Left cardiac atrium (tissue), 4 donors: ENCODE measurements around the gene ZNF496. TPM values are rescaled to one million over a fixed set of nuclear protein-coding genes. Genes with fewer than 3 reads are reported as not detected.
"Not testable (repeated sequence)": the region's sequence is repeated elsewhere in the genome, so short reads cannot be mapped to it uniquely, and the experiment has no call there.

Experiments
- ATAC-seq, 2 donors: fragments of 200-7000 bp; cut with Tn5 transposase; one replicate each; pipeline ENCODE4 v1.9.1; 2020; ENCODE audit warnings: mild to moderate bottlenecking in 2 of 2, moderate library complexity in 2 of 2
- DNase-seq: peaks from one replicate; pipeline ENCODE4 v3.0.0-alpha.2; 2020
- intact Hi-C, 2 donors: fragments of 100-400 bp; cut with DNase I; formaldehyde crosslinking; loops; one replicate each; pipeline versions ENCODE4 v1.14.1 to v1.15.1; 2022 to 2023
- total RNA-seq, 2 donors: library from RNA; stranded (reverse); fragmentation: NEBNext Ultra II Directional; extraction: Animal tissue kit (Norgen Biotek cat#: 25700); gene quantifications; one replicate each; pipeline ENCODE4 v1.2.1, GENCODE V29; 2021
- donor health status: DM: no; HTN: yes; CAD: no.
- donor health status: DM: no; HTN: yes; CAD: no; lungs with severe emphysema.
- donor health status: DM: yes; HTN: yes; CAD: no.
- donor health status: Dilated cardiomyopathy.

Gene ZNF496
- total RNA-seq, 2 donors from 2014 or later = 12.2 to 16.4 TPM

DNA sequence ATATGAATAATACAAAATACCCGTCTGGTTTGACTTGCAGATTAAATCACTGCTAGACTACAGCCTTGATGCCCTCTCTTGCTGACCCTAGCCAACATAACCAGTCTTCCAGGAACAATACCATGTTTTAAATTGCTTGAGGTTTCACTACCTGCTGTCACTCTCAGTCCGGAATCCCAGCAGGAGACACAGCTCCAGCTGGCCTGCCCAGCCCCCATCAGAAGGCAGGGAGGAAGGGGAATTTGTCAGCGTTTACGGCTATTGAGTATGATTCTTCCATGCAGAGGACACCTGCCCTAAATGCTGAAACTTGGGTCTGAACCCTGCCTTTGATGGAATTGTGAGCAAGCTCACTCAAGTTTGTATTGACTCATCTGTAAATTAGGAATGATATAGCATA, 33.0 kb downstream of the ZNF496 start:
- intact Hi-C loops = no loop called here
- ATAC-seq = no peak
- DNase-seq = no peak

DNA sequence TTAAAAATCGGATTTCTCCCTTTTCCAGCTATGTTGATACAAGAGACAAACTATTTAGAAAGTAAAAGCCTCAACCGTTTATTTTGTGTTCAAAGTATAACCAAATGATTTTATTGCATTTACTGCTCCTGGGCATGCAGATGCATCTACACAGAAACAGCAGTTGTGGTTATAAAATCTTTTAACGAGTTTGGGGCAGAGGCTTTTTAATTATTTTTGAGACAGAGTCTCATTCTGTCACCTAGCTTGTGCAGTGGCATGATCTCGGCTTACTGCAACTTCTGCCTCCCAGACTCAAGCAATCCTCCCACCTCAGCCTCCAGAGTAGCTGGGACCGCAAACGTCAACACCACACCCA, 33.6 kb downstream of the ZNF496 start:
- intact Hi-C loops = no loop called here
- DNase-seq (no peak), ATAC-seq (no peak)

DNA sequence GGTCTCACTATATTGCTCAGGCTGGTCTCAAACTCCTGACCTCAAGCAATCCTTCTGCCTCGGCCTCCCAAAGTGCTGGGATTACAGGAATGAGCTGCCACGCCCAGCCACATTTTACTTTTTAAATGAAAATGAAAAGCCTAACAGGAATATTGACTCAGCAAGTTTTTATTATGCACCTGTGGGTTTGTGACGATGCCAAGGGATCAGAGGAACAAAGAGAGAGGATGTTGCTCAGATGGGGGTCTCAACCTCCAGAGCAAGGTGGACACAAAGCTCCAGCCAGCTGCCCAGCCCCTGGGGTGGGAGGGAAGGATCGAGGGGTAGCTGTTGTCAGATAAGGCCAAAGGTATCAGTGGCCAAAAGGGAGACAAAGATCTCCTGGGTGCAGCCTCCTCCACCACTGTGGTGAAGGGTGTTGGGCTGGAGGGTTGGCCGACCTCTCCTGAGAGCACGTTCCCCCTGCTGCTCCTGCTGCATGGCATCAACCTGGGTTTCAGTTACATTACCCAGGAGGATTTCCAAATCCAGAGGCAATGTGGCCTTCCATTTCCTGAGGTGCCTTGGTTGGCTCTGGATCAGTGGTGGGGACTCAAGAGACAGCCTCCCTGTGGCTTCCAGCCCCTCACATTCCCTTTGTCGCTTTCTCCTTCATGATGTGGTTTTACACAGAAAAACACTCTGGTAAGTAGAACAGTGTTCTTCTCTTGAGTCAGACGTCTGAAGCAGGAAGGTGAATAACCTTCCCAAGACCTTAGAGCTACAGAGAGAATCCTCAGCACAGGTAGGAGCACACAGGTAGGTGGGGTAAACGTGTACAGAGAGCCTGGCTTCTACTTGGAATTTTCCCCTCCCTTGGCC, 34.2 kb downstream of the ZNF496 start:
- intact Hi-C loops = no loop called here
- DNase-seq = no peak
- no peak for ATAC-seq

DNA sequence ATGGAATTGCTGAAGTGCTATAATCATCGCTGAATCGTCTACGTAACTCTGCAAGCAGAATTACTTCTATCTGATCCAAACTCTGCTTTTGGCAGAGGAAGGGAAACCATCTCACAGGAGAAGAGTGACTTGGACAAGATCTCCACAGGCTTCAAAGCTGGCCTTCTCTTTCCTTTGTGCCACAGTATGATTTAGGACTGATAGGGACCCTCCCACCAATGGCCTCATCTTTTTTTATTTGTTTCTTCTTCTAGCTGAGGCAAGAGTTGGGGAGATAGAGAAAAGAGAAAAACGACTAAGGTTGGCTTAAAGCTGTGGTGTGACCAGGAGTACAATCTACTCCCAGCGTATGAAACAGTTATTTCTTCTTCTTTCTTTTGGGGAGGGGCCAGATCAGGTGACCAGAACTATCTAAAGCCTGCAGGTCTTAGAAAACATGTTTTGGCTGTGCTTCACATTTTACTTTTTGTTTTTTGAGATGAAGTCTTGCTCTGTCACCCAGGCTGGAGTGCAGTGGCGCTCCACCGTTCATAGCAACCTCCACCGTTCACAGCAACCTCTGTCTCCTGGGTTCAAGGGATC, 35.0 kb downstream of the ZNF496 start:
- DNase-seq = no peak
- ATAC-seq = no peak
- intact Hi-C loops = no loop called here

DNA sequence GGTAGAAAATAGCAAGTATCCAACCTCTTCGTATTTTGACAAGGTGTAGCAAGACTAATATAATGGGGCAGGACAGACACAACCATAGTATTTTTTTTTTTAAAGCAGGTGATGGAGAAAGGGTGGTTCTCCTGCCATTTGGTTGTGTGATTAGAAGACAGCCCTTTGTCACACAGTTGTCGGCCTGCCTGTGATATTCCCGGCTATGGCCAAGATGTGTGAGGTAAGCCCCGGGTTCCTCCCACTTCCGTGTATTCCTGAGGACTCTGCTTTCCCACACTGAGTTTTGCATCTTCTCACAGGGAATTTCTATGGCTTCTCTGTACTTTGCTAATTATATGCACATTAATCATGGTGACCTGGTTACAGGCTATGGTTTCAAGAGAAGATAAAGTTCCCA, 35.9 kb downstream of the ZNF496 start:
- ATAC-seq (no peak), DNase-seq (no peak)
- intact Hi-C loops = no loop called here

DNA sequence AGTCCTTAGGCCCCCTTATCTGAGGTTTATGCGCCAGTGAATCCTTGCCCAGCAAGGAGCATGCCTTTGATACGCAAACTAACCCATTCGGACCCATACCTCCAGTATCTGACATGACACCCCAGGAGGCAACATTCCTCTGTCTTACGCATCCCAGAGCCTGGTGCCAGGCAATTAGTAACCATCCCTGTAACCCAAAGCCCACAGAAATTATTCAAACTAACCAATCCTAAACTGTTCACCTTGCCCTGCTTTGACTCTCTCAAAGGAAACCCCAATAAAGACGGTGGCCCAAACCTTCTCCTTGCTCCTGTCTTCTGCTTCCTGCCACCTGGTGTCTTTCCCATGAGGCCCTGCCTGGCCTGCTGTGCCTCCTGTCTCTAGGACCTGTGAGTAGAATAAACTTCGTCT, 36.4 kb downstream of the ZNF496 start:
- ATAC-seq (no peak), DNase-seq (no peak)
- intact Hi-C loops = no loop called here

DNA sequence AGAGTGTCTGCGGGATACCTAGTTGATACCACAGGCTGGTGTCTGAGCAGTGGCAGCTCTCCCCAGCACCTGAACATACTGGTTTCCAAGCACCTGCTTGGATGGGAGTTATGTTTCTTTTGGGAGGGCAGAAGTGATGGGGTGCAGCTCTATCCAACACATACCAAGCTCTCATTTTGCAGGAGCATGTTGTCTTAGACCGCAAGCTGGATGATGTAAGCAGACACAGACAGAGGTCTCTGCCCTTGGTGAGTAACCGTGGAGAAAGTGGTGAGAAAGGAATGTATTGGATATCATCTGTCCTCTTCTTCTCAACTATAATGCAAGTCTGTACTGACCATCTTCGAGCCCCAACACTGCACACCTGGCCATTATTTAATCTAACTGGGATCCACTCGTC, 37.4 kb downstream of the ZNF496 start:
- intact Hi-C loops = no loop called here
- DNase-seq (no peak), ATAC-seq (no peak)

DNA sequence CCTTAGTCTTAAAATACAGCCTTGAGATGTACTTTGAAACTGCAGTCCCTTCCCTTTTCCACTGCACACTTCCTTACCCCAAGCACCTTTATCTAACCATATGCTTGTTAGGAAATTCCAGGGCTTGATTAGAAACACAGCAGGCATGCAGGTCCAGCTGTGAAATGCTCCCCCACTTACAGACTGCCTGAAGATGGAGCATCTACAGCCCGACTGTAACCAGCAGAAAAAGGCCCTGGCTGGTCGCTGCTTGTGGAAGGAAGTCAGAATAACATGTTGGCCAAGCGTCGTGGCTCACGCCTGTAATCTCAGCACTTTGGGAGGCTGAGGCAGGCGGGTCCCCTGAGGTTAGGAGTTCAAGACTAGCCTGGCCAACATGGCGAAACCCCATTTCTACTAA, 38.6 kb downstream of the ZNF496 start:
- DNase-seq (no peak), ATAC-seq (no peak)
- intact Hi-C loops = no loop called here

DNA sequence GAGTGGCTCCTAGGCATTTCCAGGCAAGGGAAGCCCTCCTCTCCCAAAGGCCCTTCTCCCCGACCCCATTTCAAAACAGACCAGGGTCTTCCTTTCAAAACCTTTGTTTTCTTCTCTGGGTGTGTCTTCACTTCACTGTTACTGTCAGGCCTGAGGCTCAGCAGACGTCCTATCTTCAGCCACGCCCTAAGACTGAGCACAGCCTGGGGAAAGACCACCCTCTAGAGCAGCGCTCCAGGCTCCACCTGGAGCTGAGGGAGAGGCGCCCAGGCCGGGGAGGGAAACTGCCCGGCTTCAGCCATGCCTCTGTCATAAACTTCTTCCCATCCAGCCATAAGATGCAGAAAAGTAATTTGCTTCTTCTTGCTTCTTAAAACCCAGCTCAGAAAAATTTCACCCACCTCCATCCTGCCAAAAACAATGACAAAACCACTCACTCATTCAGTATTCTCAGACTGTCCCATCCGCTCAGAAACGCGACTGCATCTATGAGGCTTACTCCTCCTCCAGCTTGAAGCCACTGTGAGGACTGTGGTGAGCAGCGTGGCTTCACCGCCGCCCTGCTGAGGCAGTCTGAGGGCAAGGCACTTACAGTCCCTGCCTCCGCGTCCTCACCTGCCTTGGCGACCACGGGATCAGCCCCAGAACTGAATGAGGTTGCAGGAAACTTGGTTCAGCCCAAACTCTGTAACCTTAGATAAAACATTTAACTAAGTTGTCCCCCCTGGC, 39.7 kb downstream of the ZNF496 start:
- intact Hi-C loops = no loop called here
- ATAC-seq (no peak), DNase-seq (no peak)

DNA sequence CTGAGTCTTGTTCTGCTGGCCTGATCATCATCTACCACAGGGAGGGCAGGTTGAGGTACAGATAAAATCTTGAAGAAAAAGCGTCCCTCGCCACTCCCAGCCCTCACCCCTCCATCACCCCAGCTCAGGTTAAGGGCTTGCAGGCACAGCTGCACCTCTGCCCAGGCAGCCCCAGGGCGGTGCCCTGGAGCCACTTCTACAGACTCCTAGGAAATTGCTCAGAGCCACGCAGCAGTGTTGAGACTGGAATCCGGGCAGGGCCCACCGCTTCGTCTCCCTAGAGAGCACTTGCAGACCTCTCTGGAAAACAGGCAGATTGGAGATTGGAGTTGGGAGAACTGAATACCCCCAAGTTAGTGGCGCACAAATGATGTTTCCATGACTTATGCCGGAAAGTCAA, 40.5 kb downstream of the ZNF496 start:
- DNase-seq = no peak
- intact Hi-C loops = no loop called here
- ATAC-seq = no peak

DNA sequence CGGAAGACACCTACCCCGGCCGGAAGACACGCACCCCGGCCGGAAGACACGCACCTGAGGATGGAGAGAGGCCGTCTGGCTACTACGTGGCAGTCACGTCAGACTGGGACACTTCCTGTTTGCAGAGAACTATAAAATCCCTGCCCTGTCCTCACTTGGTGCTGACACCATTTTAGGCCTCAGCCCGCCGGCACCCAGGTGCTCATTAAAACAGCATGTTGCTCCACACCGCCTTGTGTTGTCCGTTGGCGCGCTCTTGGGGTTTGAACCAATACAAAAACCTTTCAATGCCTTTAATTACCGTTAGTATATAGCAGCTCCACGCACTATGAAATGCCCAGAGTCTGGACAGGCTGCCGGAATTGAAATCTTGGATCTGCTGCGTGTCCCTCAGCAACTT, 41.1 kb downstream of the ZNF496 start:
- DNase-seq = no peak
- ATAC-seq = no peak
- intact Hi-C loops = no loop called here

DNA sequence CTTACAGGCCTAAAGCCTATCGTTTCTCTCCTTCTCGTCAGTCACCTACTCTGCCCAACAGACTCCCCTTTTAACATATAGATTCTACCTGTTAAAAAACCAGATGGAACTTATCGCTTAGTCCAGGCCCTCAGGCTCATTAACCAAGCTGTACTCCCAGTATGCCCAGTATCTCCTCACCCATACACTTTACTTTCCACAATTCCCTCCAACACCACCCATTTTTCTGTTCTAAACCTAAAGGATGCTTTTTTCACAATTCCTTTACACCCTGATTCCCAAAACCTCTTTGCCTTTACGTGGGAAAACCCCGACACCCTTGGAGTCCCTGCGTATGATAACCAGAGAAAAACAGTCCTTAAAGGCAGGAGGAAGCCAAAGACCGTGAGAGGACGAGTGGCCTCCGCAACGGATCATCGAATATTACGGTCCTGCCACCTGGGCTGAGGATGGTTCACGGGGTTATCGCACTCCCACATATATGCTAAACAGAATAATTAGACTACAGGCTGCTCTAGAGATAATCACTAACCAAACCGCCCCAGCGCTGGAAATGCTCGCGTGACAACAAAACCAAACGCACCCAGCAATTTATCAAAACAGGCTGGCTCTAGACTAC, 42.3 kb downstream of the ZNF496 start:
- ATAC-seq, DNase-seq, intact Hi-C loops: not testable (repeated sequence)

DNA sequence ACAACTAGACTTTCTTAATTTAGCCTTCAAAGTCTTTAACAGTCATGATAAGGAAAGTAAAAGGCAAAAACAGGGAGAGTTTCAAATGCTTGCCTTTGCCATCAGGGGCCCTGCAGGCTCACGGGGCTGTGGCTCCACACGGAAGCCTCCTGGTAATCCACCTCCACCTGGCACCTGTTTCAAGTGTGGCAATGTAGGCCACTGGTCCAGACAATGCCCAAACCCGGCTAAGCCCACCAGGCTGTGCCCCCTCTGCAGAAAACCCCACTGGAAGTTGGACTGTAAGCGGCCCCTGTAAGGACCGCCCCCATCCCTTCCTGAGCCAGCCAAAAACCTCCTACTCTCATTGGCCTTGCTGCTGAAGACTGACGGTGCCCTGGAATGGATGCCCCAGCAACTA, 43.3 kb downstream of the ZNF496 start:
- ATAC-seq (no peak), DNase-seq (no peak)
- intact Hi-C loops = no loop called here

DNA sequence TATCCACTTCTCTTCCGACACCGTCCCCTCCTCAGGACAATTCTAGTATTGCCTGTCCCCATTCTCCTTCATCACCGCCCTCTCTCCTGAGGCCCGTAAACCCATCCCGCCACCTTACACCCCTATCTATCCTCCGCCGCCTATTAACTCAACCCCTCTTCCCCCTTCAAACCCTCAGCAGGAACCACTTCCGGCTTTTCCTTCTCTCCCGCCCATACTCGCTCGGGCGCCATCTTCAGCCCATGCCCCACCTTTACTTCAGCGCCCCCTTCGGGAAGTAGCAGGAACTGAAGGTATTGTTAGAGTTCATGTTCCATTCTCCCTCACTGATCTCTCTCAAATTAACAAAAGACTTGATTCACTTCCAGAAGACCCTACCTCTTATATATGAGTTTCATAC, 44.2 kb downstream of the ZNF496 start:
- DNase-seq (no peak), ATAC-seq (no peak)
- intact Hi-C loops = no loop called here

DNA sequence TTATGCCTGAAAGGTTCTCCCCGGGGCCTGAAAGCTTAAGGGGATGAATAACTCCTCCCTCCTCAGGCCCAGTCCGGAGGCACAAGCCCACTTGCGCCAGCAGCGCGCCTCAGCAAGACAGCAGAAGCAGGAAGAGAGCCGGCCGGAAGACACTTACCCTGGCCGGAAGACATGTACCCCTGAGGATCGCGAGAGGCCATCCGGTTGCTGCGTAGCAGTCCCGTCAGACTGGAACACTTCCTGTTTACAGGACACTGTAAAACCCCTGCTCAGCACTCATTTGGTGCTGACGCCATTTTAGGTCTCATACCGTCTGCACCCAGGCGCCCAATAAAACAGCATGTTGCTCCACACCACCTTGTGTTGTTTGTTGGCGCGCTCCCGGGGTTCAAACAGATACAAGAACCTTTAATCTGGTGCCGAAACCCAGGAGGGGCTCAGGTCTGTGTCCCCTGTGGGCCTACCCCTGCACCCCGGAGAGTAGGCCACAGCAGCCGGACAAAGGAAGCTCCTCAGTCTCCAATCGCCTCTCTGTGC, 45.5 kb downstream of the ZNF496 start:
- intact Hi-C loops = no loop called here
- no peak for ATAC-seq
- no peak for DNase-seq

DNA sequence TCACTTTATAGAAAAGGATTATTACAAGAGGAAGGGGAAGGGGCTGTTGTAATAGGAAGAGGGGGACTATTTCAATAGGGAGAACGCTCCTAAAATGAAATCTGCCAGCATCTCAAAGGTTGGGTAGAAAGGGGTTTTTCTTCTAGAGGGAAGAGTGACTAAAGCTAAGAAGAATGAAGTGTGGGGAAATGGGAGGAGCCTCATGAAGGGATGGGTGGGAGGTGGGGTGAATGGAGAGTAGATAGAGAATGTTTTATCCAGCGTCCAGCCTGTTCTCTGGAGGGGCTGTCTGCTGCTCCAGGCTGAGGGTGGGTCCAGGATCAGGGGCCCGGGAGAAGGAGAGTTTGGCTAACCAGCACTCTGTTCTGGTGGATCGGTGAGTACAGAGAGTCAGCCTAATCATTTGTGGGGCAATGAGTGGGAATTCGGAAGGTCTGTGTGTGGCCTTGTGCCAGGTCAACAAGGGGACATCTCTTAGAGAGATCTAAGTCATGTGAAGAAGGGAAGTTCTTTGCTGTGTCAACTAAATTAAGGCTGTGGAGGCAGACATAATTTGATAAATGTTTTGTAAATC, 50.6 kb downstream of the ZNF496 start:
- DNase-seq = no peak
- ATAC-seq = no peak
- intact Hi-C loops = no loop called here

DNA sequence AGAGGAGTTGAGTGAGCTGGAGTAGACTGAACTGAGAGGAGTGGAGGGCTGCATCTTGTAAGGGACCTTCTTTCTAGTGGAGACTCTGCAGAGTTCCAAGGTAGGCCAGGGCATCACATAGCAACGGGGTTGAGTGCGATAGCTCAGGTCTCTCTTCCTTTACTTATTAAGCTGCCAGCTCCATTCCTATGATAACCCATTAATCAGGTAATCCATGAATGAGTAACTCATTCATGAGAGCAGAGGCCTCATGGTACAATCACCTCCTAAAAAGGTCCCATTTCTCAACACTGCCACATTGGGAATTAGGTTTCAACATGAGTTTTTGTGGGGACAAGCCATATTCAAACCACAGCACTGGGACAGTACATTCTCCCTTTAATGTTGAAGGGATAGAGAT, 54.5 kb downstream of the ZNF496 start:
- ATAC-seq (no peak), DNase-seq (no peak)
- intact Hi-C loops = no loop called here

DNA sequence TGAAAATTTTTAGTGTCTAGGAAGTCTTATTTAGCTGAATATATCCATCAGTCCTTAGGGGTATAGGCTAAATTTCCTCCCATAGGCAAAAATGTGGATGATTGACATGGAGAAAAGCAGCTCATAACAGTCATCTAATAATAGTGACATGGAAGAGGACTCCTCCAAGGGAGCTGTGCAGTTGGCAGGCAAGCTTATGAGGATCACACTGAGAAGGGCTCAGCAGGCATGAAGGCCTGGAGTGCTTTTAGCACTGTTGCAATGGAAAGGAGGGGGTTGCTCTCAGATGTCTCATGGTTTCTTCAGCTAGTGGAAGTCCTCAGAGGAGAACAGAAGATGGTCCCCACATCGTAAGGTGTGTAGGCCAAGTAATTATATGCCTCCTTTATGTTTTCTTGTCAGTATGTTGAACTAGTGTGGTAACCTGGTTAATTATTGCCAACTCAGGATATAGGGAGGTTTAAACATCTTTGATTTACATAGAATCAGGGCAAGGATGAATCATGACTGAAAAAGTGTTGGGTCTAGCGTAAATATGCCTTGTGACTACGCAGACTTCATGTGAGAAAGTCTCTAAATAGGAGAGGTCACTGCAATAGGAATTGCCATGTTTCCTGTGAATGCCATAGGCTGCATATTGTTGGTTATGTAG, 56.9 kb downstream of the ZNF496 start:
- no peak for DNase-seq
- ATAC-seq = no peak
- intact Hi-C loops = no loop called here

DNA sequence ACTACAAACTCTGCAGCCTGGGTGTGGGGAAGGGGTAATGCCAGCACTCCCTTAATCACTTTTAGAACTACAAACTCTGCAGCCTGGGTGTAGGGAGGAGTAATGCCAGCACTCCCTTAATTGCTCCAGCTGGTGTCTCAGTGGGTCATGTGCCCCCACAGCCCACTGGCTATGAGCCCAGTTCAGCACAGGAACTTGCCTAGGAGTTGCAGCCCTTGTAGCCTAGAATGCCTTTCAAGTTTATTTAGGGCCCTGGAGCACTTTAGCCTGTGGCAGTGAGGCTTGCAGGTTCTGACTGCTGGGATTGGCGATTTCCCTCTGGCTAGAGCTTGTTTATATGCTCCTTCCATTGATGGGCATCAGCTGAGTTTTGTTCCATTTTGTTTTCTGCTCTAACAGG, 58.7 kb downstream of the ZNF496 start:
- DNase-seq (no peak), ATAC-seq (peak in 1 of 2 donors; percentile 50)
- intact Hi-C loops = no loop called here
